Measurements from ENCODE around the gene GNAO1. TPM values are rescaled to one million over a fixed set of nuclear protein-coding genes. Genes with fewer than 3 reads are reported as not detected.

The GNAO1 gene
- total RNA-seq, 1 donor from 2014 or later = 250 TPM

DNA sequence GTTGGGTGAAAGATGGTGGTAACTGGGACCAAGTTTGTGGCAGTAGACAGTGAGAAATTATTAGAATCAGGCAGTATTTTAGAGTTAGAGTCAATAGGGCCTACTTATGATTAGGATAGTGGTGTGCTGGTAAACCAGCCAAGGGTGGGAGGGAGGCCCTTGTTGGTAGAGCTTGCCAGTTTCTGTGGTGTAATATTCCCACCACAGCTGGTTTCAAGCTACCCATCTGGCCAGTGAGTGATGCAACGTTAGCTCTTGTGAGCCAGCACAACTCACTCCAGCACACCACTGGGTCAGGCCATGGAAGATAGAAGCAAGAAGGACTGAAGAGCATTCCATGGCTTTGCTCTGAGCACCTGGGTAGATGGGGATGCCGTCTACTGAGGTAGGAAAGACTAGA is 34.9 kb downstream of the GNAO1 start:
- no peak for DNase-seq
- H3K4me1 Mint-ChIP-seq (ENCODE audit: low read depth, unreplicated experiment) = peaks cover 44% of the 10 kb centered on the region
- TF ChIP-seq, protein P1, sequence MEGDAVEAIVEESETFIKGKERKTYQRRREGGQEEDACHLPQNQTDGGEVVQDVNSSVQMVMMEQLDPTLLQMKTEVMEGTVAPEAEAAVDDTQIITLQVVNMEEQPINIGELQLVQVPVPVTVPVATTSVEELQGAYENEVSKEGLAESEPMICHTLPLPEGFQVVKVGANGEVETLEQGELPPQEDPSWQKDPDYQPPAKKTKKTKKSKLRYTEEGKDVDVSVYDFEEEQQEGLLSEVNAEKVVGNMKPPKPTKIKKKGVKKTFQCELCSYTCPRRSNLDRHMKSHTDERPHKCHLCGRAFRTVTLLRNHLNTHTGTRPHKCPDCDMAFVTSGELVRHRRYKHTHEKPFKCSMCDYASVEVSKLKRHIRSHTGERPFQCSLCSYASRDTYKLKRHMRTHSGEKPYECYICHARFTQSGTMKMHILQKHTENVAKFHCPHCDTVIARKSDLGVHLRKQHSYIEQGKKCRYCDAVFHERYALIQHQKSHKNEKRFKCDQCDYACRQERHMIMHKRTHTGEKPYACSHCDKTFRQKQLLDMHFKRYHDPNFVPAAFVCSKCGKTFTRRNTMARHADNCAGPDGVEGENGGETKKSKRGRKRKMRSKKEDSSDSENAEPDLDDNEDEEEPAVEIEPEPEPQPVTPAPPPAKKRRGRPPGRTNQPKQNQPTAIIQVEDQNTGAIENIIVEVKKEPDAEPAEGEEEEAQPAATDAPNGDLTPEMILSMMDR (IDR thresholded peaks at IDR 0.05; ENCODE audit: partially characterized antibody, unreplicated experiment) = no peak
- peak overlapping the region; percentile 26 for H3K4me3 Mint-ChIP-seq (ENCODE audit: unreplicated experiment)
- H3K27ac Mint-ChIP-seq (ENCODE audit: unreplicated experiment) = no peak overlapping the region
- H3K27me3 Mint-ChIP-seq (ENCODE audit: unreplicated experiment) = peaks cover 3% of the 10 kb centered on the region
- no peaks in the 10 kb centered on the region for H3K36me3 Mint-ChIP-seq (ENCODE audit: unreplicated experiment)
- H3K9me3 Mint-ChIP-seq (ENCODE audit: unreplicated experiment) = peaks cover 5% of the 10 kb centered on the region

DNA sequence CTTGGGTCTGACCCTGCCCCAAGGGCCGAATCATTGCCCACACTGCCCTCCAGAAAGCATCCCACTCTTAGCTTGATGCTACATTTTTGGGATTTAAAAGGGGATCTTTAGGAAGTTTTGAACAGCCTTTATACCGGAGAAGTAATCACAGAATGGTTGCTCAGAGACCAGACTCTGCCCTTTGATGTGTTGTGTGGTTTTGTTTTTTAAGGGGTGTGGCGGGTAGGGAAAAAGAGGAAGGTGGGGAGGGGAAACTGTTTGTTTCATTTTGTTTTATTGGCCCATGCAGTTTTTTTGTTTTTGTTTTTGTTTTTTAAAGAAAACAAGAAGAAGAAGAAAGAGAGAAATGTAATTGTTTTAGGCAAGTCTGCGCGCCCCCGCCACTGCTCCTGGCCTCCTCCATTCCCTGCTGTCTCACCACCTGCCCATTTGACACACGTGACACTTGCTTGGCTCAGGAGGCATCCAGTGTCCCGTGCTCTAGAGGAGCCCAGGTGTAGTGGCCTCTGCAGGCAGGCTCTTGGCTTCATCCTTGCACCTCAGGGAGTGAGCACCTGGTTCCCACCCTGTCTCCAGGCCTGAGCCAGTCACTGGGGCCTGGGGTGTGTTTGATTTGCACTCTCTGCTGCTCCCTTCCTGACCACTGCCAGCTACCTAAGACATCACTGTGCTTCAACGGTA is 35.7 kb downstream of the GNAO1 start:
- Mint-ChIP-seq H3K27me3 (ENCODE audit: unreplicated experiment) (peaks cover 4% of the 10 kb centered on the region), H3K36me3 (ENCODE audit: unreplicated experiment) (no peaks in the 10 kb centered on the region), H3K9me3 (ENCODE audit: unreplicated experiment) (peaks cover 8% of the 10 kb centered on the region), H3K27ac (ENCODE audit: unreplicated experiment) (no peak overlapping the region), H3K4me3 (ENCODE audit: unreplicated experiment) (no peak overlapping the region), H3K4me1 (ENCODE audit: low read depth, unreplicated experiment) (peaks cover 50% of the 10 kb centered on the region)
- TF ChIP-seq, protein P1 (IDR thresholded peaks at IDR 0.05; ENCODE audit: partially characterized antibody, unreplicated experiment) = no peak
- no peak for DNase-seq

DNA sequence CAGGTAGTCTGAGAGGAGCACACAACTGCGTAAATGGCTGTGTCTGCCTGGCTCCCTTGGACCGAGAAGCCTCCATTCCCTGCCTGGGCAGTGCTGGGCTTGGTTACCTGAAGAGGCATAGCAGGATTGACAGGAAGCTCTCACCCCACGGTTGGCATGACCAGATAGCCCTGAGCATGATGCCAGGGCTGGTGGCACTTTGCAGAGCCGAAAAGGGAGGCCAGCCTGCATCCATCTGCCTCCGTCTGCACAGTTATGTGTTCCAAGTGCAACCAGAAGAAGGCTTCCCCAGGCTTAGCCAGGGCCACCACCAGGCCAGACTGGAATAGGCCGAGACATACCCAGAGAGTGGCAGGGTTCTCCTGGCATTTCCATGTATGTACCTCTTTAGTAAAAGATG is 36.6 kb downstream of the GNAO1 start:
- TF ChIP-seq, protein P1 (IDR thresholded peaks at IDR 0.05; ENCODE audit: partially characterized antibody, unreplicated experiment) = no peak
- H3K27ac Mint-ChIP-seq (ENCODE audit: unreplicated experiment) = no peak overlapping the region
- no peaks in the 10 kb centered on the region for H3K36me3 Mint-ChIP-seq (ENCODE audit: unreplicated experiment)
- no peak overlapping the region for H3K4me3 Mint-ChIP-seq (ENCODE audit: unreplicated experiment)
- DNase-seq = no peak
- peaks cover 50% of the 10 kb centered on the region for H3K4me1 Mint-ChIP-seq (ENCODE audit: low read depth, unreplicated experiment)
- H3K27me3 Mint-ChIP-seq (ENCODE audit: unreplicated experiment) = peaks cover 2% of the 10 kb centered on the region
- H3K9me3 Mint-ChIP-seq (ENCODE audit: unreplicated experiment) = peaks cover 6% of the 10 kb centered on the region

DNA sequence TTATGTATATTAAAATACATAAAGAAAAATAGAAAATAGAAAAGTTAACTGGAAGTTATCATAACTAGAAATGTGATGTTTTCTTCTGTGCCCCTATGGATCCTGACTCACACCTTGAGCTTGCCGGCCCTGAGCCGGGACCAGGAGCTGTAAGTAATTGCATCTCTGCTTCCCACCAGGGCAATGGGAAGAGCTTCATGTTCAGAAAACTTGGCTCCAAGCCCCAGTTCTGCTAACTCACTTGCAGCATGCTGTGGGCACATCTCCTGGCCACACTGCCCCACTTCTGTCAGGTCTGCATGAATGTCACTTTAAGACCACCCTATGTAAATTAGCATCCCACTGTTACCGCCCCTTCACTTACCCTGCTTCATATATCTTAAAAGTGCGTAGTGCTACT is 37.2 kb downstream of the GNAO1 start:
- no peak overlapping the region for H3K4me3 Mint-ChIP-seq (ENCODE audit: unreplicated experiment)
- TF ChIP-seq, protein P1 (IDR thresholded peaks at IDR 0.05; ENCODE audit: partially characterized antibody, unreplicated experiment) = no peak

DNA sequence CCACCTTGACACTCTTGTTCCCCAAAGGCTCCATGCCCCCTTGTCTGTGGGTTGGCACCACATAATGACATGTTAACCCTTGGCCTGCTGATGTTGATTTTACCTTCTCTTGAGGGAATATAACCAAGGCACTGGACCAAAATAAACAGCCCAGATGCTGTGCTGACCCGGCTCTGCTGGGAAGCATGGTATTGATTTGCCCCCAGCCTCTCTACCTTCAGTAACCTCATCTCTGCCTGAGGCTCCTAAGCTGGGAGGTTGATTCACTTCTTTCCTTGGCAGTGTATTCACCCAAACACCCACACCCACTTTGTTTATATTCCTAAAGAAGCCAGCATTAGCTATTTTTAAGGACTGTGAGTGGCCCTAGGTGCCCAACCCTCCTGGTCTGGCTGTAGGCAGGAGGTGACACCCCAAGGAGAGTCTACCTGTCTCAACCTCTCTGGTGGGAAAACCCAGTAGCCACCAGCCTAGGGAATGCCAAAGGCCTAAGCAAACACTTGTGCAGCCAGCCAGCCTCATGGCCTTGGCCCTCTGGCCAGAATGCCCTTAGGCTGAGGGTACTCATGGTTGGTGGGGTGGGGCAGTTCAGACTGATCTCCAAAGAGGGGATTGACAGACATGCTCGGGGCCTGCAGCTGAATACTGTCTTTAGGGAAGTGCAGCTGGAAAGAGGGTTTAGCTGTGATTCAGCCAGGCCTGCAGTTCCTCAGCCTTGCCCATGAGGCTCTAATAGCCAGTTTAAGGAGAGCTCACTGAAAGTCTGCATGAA is 42.7 kb downstream of the GNAO1 start:
- no peak overlapping the region for H3K27ac Mint-ChIP-seq (ENCODE audit: unreplicated experiment)
- H3K9me3 Mint-ChIP-seq (ENCODE audit: unreplicated experiment) = peaks cover 12% of the 10 kb centered on the region
- DNase-seq = no peak
- H3K4me3 Mint-ChIP-seq (ENCODE audit: unreplicated experiment) = no peak overlapping the region
- TF ChIP-seq, protein P1 (IDR thresholded peaks at IDR 0.05; ENCODE audit: partially characterized antibody, unreplicated experiment) = no peak
- H3K27me3 Mint-ChIP-seq (ENCODE audit: unreplicated experiment) = peaks cover 2% of the 10 kb centered on the region
- peaks cover 46% of the 10 kb centered on the region for H3K4me1 Mint-ChIP-seq (ENCODE audit: low read depth, unreplicated experiment)
- peaks cover 4% of the 10 kb centered on the region for H3K36me3 Mint-ChIP-seq (ENCODE audit: unreplicated experiment)

More for the DNA sequence above, 37.2 kb downstream of the GNAO1 start:
- Mint-ChIP-seq H3K4me1 (ENCODE audit: low read depth, unreplicated experiment) (peaks cover 51% of the 10 kb centered on the region), H3K9me3 (ENCODE audit: unreplicated experiment) (peaks cover 4% of the 10 kb centered on the region), H3K27ac (ENCODE audit: unreplicated experiment) (no peak overlapping the region), H3K27me3 (ENCODE audit: unreplicated experiment) (peaks cover 2% of the 10 kb centered on the region), H3K36me3 (ENCODE audit: unreplicated experiment) (no peaks in the 10 kb centered on the region)
- no peak for DNase-seq
